Ovary (tissue), 3 donors: Measurements from ENCODE around the gene GRK5.

Experiments
- EP300 ChIP-seq: sonication (generic); formaldehyde crosslinking; IDR thresholded peaks from one replicate; pipeline ENCODE4 v1.6.1; 2017; ENCODE audit warnings: antibody characterized with exemption
- POLR2A ChIP-seq: fragments of 450-650 bp; IDR thresholded peaks from one replicate; pipeline ENCODE4 v1.6.1; 2017; ENCODE audit warnings: antibody characterized with exemption, mild to moderate bottlenecking, moderate library complexity
- TF ChIP-seq, protein P1 (sequence below), 3 donors: fragments of 450-650 bp in 2 of 3; fragments of 200-600 bp in 1 of 3; IDR thresholded peaks; one replicate each; pipeline versions ENCODE4 v1.5.1 to v1.8.0; 2016 to 2022; ENCODE audit warnings: antibody characterized with exemption in 3 of 3, mild to moderate bottlenecking in 1 of 3
- donor health status: DM: no; HTN: no; CAD: no.

DNA sequence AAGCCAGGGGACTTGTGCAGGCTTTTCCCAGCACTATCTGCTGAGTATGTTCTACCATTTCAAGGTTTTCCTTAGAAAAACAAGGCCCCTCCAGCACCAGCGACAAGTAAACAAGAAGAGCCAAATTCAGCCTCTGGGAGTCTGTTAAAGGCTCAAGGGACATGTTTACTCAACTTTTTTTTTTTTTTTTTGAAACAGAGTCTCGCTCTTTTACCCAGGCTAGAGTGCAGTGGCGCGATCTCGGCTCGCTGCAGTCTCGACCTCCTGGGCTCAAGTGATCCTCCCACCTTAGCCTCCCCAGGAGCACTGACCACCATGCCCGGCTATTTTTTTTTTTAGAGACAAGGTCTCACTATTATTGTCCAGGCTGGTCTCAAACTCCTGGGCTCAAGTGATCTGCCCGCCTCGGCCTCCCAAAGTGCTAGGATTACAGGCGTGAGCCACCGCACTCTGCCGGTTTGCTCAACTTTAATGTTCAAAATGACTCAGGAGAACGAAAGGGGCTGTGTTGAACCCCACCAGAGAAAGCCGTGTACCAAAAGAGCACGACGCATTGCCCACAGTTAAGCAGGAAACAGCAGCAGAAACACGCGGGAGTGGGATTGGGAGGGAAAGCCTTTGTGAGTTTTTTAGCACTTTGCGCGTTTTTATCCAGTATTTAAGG lies 29.5 kb upstream of the GRK5 start:
- TF ChIP-seq, protein P1, sequence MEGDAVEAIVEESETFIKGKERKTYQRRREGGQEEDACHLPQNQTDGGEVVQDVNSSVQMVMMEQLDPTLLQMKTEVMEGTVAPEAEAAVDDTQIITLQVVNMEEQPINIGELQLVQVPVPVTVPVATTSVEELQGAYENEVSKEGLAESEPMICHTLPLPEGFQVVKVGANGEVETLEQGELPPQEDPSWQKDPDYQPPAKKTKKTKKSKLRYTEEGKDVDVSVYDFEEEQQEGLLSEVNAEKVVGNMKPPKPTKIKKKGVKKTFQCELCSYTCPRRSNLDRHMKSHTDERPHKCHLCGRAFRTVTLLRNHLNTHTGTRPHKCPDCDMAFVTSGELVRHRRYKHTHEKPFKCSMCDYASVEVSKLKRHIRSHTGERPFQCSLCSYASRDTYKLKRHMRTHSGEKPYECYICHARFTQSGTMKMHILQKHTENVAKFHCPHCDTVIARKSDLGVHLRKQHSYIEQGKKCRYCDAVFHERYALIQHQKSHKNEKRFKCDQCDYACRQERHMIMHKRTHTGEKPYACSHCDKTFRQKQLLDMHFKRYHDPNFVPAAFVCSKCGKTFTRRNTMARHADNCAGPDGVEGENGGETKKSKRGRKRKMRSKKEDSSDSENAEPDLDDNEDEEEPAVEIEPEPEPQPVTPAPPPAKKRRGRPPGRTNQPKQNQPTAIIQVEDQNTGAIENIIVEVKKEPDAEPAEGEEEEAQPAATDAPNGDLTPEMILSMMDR (IDR thresholded peaks at IDR 0.05) = no peak
- no peak for TF ChIP-seq POLR2A
- no peak for TF ChIP-seq EP300
